Muscle layer of duodenum (tissue), 2 donors: ENCODE measurements around the gene GATAD2B.

Experiments used
- H3K27ac ChIP-seq: one replicate; pipeline ENCODE4 v1.7.0; 2013; ENCODE audit warnings: mild to moderate bottlenecking, low read length
- H3K27me3 ChIP-seq: one replicate; pipeline ENCODE4 v1.7.0; 2013; ENCODE audit warnings: low read depth, mild to moderate bottlenecking, control low read depth, low read length
- H3K36me3 ChIP-seq, 2 donors: one replicate each; pipeline ENCODE4 v1.7.0; 2013; ENCODE audit warnings: low read length in 2 of 2, control low read depth in 1 of 2, mild to moderate bottlenecking in 1 of 2; ENCODE audit not compliant: insufficient read depth in 2 of 2, control insufficient read depth in 1 of 2
- H3K4me1 ChIP-seq, 2 donors: one replicate each; pipeline ENCODE4 v1.7.0; 2013; ENCODE audit warnings: low read length in 2 of 2, mild to moderate bottlenecking in 2 of 2, control low read depth in 1 of 2, moderate library complexity in 1 of 2; ENCODE audit not compliant: insufficient read depth in 2 of 2, control insufficient read depth in 1 of 2
- H3K4me3 ChIP-seq, 2 donors: one replicate each; pipeline ENCODE4 v1.7.0; 2013; ENCODE audit warnings: low read length in 2 of 2, low read depth in 1 of 2, mild to moderate bottlenecking in 1 of 2
- H3K9me3 ChIP-seq, 2 donors: one replicate each; pipeline ENCODE4 v1.7.0; 2013; ENCODE audit warnings: low read length in 2 of 2, control low read depth in 1 of 2, mild to moderate bottlenecking in 1 of 2; ENCODE audit not compliant: control insufficient read depth in 1 of 2
- donor health status: healthy.

Gene GATAD2B

GRCh38 chr1:153818876-153819275, 103.9 kb downstream of the GATAD2B start:
- Histone ChIP-seq H3K27ac (no peak overlapping the region), H3K4me1 (no peaks in the 10 kb centered on the region), H3K4me3 (no peak overlapping the region), H3K36me3 (peaks cover 32 to 39% of the 10 kb centered on the region in 2 donors), H3K9me3 (no peaks in the 10 kb centered on the region), H3K27me3 (no peaks in the 10 kb centered on the region)

- H3K27ac ChIP-seq, result no peak overlapping the region
- H3K36me3 ChIP-seq, result peaks cover 52 to 63% of the 10 kb centered on the region in 2 donors
These were observed 106.4 kb downstream of the GATAD2B start for GRCh38 chr1:153816283-153816889.

GRCh38 chr1:153805886-153806719, 116.7 kb downstream of the GATAD2B start:
- Histone ChIP-seq H3K9me3 (no peaks in the 10 kb centered on the region), H3K36me3 (peaks cover 17 to 42% of the 10 kb centered on the region in 2 donors), H3K4me3 (no peak overlapping the region), H3K27ac (peak overlapping the region; percentile 12), H3K4me1 (peaks cover 0 to 6% of the 10 kb centered on the region in 2 donors), H3K27me3 (no peaks in the 10 kb centered on the region)

More at GRCh38 chr1:153816283-153816889, 106.4 kb downstream of the GATAD2B start:
- Histone ChIP-seq H3K9me3 (no peaks in the 10 kb centered on the region), H3K4me3 (no peak overlapping the region), H3K27me3 (no peaks in the 10 kb centered on the region), H3K4me1 (no peaks in the 10 kb centered on the region)

- Histone ChIP-seq H3K36me3 (peaks cover 15 to 34% of the 10 kb centered on the region in 2 donors), H3K9me3 (no peaks in the 10 kb centered on the region), H3K4me3 (no peak overlapping the region), H3K4me1 (peaks cover 0 to 6% of the 10 kb centered on the region in 2 donors), H3K27ac (peak overlapping the region; percentile 2), H3K27me3 (no peaks in the 10 kb centered on the region)
These were observed 117.6 kb downstream of the GATAD2B start for GRCh38 chr1:153805042-153805745.

- H3K4me3 ChIP-seq, result no peak overlapping the region
- H3K36me3 ChIP-seq, result peaks cover 11 to 29% of the 10 kb centered on the region in 2 donors
- no peak overlapping the region for H3K27ac ChIP-seq
- H3K9me3 ChIP-seq, result no peaks in the 10 kb centered on the region
- peaks cover 0 to 6% of the 10 kb centered on the region in 2 donors for H3K4me1 ChIP-seq
- no peaks in the 10 kb centered on the region for H3K27me3 ChIP-seq
These were observed 118.7 kb downstream of the GATAD2B start for GRCh38 chr1:153804112-153804511.

- H3K4me3 ChIP-seq, result no peak overlapping the region
- peaks cover 11 to 23% of the 10 kb centered on the region in 2 donors for H3K36me3 ChIP-seq
- H3K27ac ChIP-seq, result no peak overlapping the region
- H3K9me3 ChIP-seq, result no peaks in the 10 kb centered on the region
- no peaks in the 10 kb centered on the region for H3K27me3 ChIP-seq
- H3K4me1 ChIP-seq, result peaks cover 0 to 6% of the 10 kb centered on the region in 2 donors
These were observed 119.2 kb downstream of the GATAD2B start for GRCh38 chr1:153803470-153804056.

- Histone ChIP-seq H3K4me3 (no peak overlapping the region), H3K27ac (no peak overlapping the region), H3K4me1 (peaks cover 0 to 6% of the 10 kb centered on the region in 2 donors), H3K36me3 (peaks cover 5 to 9% of the 10 kb centered on the region in 2 donors), H3K27me3 (no peaks in the 10 kb centered on the region), H3K9me3 (no peaks in the 10 kb centered on the region)
These were observed 120.7 kb downstream of the GATAD2B start for GRCh38 chr1:153801786-153802697.

GRCh38 chr1:153801028-153801625, 121.6 kb downstream of the GATAD2B start:
- peaks cover 5% of the 10 kb centered on the region in 2 donors for H3K36me3 ChIP-seq
- H3K4me1 ChIP-seq, result peaks cover 0 to 6% of the 10 kb centered on the region in 2 donors
- no peak overlapping the region for H3K27ac ChIP-seq
- H3K4me3 ChIP-seq, result no peak overlapping the region
- H3K9me3 ChIP-seq, result no peaks in the 10 kb centered on the region
- H3K27me3 ChIP-seq, result no peaks in the 10 kb centered on the region

GRCh38 chr1:153800516-153800915, 122.3 kb downstream of the GATAD2B start:
- Histone ChIP-seq H3K9me3 (no peaks in the 10 kb centered on the region), H3K4me1 (peaks cover 0 to 4% of the 10 kb centered on the region in 2 donors), H3K4me3 (no peak overlapping the region), H3K27ac (no peak overlapping the region), H3K27me3 (no peaks in the 10 kb centered on the region), H3K36me3 (peaks cover 5% of the 10 kb centered on the region in 2 donors)
